Right lobe of liver (tissue), 6 donors: ENCODE measurements around the gene LRP1. TPM values are rescaled to one million over a fixed set of nuclear protein-coding genes. Genes with fewer than 3 reads are reported as not detected.

Experiments
- ATAC-seq, 4 donors: fragments of 200-7000 bp; cut with Tn5 transposase; one replicate each; pipeline ENCODE4 v1.9.1; 2020; ENCODE audit warnings: mild to moderate bottlenecking in 4 of 4, moderate library complexity in 4 of 4
- DNase-seq, 3 donors: peaks; one replicate each; pipeline ENCODE4 v3.0.0-alpha.2; 2020
- H3K27ac ChIP-seq, 3 donors: fragments of 200-600 bp; one replicate each; pipeline ENCODE4 v1.8.0; 2022
- H3K27me3 ChIP-seq, 2 donors: fragments of 200-600 bp; one replicate each; pipeline ENCODE4 v1.8.0; 2022
- H3K36me3 ChIP-seq, 4 donors: fragments of 200-600 bp; sonication (generic) in 1 of 4; one replicate each; pipeline versions ENCODE4 v1.5.1 to v1.8.0; 2017 to 2022; ENCODE audit warnings: control low read depth in 1 of 4
- H3K4me1 ChIP-seq, 4 donors: fragments of 200-600 bp; sonication (generic) in 1 of 4; one replicate each; pipeline versions ENCODE4 v1.5.1 to v1.8.0; 2017 to 2022; ENCODE audit warnings: control low read depth in 1 of 4
- H3K4me3 ChIP-seq, 3 donors: fragments of 200-600 bp; one replicate each; pipeline ENCODE4 v1.8.0; 2022
- H3K9me3 ChIP-seq, 4 donors: fragments of 200-600 bp; sonication (generic) in 1 of 4; one replicate each; pipeline versions ENCODE4 v1.5.1 to v1.8.0; 2017 to 2022; ENCODE audit warnings: control low read depth in 1 of 4
- POLR2A ChIP-seq: fragments of 450-650 bp; IDR thresholded peaks from one replicate; pipeline ENCODE4 v1.6.1; 2017; ENCODE audit warnings: antibody characterized with exemption, mild to moderate bottlenecking
- WGBS: methylation state at CpG from one replicate; pipeline ENCODE4 v1.1.6; 2018; ENCODE audit warnings: low coverage, low lambda C conversion rate; ENCODE audit not compliant: insufficient coverage; ENCODE audit errors: missing lambda C conversion rate; 5-methylcytosine and 5-hydroxymethylcytosine counted together
- intact Hi-C, 2 donors: fragments of 100-400 bp; cut with DNase I; formaldehyde crosslinking; loops; one replicate each; pipeline versions ENCODE4 v1.11.2 to v1.14.1; 2022
- total RNA-seq, 6 experiments: library from RNA; depleted of rRNA in 2 of 6; stranded (reverse); fragments of >200 nt in 2 of 6; fragmentation: NEBNext Ultra II Directional in 3 of 6; extraction: Animal tissue kit (Norgen Biotek cat#: 25700) in 3 of 6; gene quantifications; one replicate each; pipeline versions ENCODE4 v1.1.0 to v1.2.4, GENCODE V29; 2016 to 2023
- TF ChIP-seq, protein P1 (sequence below), 4 donors: fragments of 200-600 bp in 3 of 4; fragments of 450-650 bp in 1 of 4; IDR thresholded peaks; one replicate each; pipeline versions ENCODE4 v1.5.1 to v1.8.0; 2016 to 2022; ENCODE audit warnings: antibody characterized with exemption in 4 of 4, mild to moderate bottlenecking in 2 of 4
- donor health status: DM: no; HTN: yes; CAD: no.
- donor health status: DM: no; HTN: no; CAD: no.
- donor health status: DM: no; HTN: no; CAD: no.
- donor health status: DM: no; HTN: yes; CAD: no.
- donor health status: DM: no; HTN: yes; CAD: no.

LRP1 gene
- total RNA-seq, 6 experiments from 2014 or later: 268 to 387 (median 301) TPM

DNA sequence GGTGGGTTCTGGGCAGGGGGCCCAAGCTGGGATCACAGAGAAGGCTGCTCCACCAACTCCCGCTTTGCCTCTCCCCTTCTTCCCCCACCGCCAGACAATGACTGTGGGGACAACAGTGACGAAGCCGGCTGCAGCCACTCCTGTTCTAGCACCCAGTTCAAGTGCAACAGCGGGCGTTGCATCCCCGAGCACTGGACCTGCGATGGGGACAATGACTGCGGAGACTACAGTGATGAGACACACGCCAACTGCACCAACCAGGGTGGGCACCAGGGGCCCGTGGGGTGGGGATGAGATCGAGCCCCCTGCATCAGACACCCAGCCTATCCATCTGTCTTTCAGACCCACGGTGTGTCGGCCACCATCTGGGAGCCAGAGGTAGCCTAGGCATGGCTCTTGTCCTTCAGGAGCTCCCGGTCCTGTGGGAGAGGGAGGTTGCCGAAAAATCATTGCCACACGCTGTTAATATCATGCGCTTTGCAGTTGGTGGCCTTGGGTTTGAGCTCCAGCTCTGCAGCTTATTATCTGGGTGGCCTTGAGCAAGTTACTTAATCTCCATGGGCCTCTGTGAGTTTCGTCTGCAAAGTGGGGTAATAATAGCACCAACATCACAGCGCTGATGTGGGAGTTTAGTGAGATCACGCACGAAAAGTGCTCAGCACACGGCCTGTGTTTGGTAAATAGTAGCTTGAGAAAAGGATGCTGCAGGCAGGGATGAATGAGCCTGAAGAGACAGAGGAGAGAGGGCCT, 40.9 kb downstream of the LRP1 start:
- 81% methylated on average over 10 of the region's 23 CpGs for WGBS
- Histone ChIP-seq H3K9me3 (no peaks in the 10 kb centered on the region), H3K4me3 (no peak overlapping the region), H3K36me3 (peaks cover 0 to 92% (median 59%) of the 10 kb centered on the region in 4 donors), H3K4me1 (no peaks in the 10 kb centered on the region), H3K27me3 (no peaks in the 10 kb centered on the region), H3K27ac (no peak overlapping the region)
- DNase-seq (no peak), ATAC-seq (no peak)
- no peak for TF ChIP-seq POLR2A
- TF ChIP-seq, protein P1, sequence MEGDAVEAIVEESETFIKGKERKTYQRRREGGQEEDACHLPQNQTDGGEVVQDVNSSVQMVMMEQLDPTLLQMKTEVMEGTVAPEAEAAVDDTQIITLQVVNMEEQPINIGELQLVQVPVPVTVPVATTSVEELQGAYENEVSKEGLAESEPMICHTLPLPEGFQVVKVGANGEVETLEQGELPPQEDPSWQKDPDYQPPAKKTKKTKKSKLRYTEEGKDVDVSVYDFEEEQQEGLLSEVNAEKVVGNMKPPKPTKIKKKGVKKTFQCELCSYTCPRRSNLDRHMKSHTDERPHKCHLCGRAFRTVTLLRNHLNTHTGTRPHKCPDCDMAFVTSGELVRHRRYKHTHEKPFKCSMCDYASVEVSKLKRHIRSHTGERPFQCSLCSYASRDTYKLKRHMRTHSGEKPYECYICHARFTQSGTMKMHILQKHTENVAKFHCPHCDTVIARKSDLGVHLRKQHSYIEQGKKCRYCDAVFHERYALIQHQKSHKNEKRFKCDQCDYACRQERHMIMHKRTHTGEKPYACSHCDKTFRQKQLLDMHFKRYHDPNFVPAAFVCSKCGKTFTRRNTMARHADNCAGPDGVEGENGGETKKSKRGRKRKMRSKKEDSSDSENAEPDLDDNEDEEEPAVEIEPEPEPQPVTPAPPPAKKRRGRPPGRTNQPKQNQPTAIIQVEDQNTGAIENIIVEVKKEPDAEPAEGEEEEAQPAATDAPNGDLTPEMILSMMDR (IDR thresholded peaks at IDR 0.05): no peak
- intact Hi-C loops: no loop called here

DNA sequence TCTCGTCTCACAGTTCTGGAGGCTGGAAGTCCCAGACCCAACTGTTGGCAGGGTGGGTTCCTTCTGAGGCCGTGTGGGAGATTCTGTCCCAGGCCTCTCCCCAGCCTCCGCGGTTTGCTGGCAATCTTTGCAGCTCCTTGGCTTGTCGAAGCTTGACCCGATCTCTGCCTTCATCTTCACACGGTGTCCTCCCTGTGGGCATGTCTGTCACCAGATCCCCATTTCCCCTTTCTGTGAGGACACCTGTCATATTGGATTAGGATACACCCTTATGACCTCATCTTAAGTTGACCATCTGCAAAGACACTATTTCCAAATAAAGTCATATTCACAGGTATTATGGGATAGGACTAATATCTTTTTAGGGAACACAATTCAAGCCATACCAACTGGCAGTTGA, 41.7 kb downstream of the LRP1 start:
- DNase-seq (no peak), ATAC-seq (no peak)
- TF ChIP-seq POLR2A: no peak
- TF ChIP-seq, protein P1 (IDR thresholded peaks at IDR 0.05): no peak
- WGBS: 59% methylated on average over 5 of the region's 7 CpGs
- intact Hi-C loops: no loop called here
- Histone ChIP-seq H3K36me3 (peaks cover 0 to 91% (median 58%) of the 10 kb centered on the region in 4 donors), H3K4me3 (no peak overlapping the region), H3K4me1 (no peaks in the 10 kb centered on the region), H3K27me3 (no peaks in the 10 kb centered on the region), H3K9me3 (no peaks in the 10 kb centered on the region), H3K27ac (no peak overlapping the region)

DNA sequence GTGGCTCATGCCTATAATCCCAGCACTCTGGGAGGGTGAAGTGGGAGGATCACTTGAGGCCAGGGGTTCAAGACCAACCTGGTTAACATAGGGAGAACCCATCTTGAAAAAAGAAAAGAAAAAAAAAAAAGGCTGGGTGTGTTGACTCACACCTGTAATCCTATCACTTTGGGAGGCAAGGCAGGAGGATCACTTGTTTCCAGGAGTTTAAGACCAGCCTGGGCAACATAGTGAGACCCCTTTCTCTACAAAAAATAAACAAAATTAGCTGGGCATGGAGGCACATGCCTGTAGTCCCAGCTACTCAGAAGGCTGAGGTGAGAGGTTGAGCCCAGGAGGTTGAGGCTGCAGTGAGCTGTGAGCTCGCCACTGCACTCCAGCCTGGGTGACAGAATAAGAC, 42.1 kb downstream of the LRP1 start:
- no CpG with 5 or more reads among the region's 1 CpG for WGBS
- Histone ChIP-seq H3K27ac (no peak overlapping the region), H3K4me1 (no peaks in the 10 kb centered on the region), H3K36me3 (peaks cover 0 to 91% (median 59%) of the 10 kb centered on the region in 4 donors), H3K27me3 (no peaks in the 10 kb centered on the region), H3K4me3 (no peak overlapping the region), H3K9me3 (no peaks in the 10 kb centered on the region)
- no peak for ATAC-seq
- no peak for DNase-seq
- TF ChIP-seq, protein P1 (IDR thresholded peaks at IDR 0.05): no peak
- no peak for TF ChIP-seq POLR2A
- intact Hi-C loops: no loop called here

DNA sequence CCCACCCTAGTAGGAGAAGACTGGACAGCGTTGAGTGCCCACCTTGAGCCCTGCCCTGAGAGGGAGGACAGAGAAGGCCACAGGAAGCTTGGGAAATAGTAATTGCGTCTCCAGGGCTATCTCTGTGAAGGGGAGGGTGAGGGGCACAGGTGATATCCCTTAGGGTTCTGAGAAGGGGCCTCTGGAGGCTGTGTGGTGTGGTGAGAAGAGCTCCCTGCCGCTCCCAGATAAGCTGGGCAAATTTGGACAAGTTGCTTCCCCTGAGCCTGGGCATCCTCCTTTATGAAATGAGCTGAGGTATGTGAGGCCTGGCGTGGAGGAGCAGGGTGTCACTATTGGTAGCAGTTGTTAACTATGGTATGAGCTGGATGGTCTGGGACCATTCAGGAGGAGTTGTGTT, 42.6 kb downstream of the LRP1 start:
- Histone ChIP-seq H3K27me3 (no peaks in the 10 kb centered on the region), H3K36me3 (peaks cover 0 to 91% (median 57%) of the 10 kb centered on the region in 4 donors), H3K9me3 (no peaks in the 10 kb centered on the region), H3K4me3 (no peak overlapping the region), H3K27ac (no peak overlapping the region), H3K4me1 (no peaks in the 10 kb centered on the region)
- intact Hi-C loops: no loop called here
- ATAC-seq: no peak
- WGBS: 75% methylated on average over 2 of the region's 4 CpGs
- no peak for DNase-seq
- no peak for TF ChIP-seq POLR2A
- TF ChIP-seq, protein P1 (IDR thresholded peaks at IDR 0.05): no peak
